NCI-H1105 treated with DMSO at 0.1 percent for 48 hours (cell line): ENCODE measurements around the gene ADRM1.

Experiments
- DNase-seq: peaks from one replicate; lab custom pipeline; 2025; lab: John Stamatoyannopoulos, UW

The ADRM1 gene

GRCh38 chr20:62311832-62312661 is 9.2 kb downstream of the ADRM1 start:
- DNase-seq: no peak

GRCh38 chr20:62312662-62312977 is 9.8 kb downstream of the ADRM1 start:
- DNase-seq: no peak

DNA sequence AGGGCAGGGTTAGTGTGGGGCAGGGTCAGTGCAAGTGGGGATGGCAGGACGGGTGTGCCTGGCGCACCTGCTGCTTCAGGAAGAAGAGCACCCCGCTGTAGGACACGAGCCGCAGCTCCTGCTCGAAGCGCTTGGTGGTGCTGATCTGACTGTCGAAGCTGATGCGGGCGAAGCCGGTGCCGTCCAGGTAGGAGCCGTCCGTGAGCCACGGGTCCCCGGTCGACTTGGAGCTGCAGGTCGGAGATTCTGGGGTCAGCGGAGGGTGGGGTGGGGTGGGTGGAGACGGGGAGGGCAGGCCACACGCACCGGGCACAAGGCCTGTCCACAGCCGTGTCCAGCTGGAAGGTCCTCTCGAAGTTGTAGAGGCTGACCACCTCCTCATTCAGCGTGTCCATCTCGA is 10.2 kb downstream of the ADRM1 start:
- no peak for DNase-seq

DNA sequence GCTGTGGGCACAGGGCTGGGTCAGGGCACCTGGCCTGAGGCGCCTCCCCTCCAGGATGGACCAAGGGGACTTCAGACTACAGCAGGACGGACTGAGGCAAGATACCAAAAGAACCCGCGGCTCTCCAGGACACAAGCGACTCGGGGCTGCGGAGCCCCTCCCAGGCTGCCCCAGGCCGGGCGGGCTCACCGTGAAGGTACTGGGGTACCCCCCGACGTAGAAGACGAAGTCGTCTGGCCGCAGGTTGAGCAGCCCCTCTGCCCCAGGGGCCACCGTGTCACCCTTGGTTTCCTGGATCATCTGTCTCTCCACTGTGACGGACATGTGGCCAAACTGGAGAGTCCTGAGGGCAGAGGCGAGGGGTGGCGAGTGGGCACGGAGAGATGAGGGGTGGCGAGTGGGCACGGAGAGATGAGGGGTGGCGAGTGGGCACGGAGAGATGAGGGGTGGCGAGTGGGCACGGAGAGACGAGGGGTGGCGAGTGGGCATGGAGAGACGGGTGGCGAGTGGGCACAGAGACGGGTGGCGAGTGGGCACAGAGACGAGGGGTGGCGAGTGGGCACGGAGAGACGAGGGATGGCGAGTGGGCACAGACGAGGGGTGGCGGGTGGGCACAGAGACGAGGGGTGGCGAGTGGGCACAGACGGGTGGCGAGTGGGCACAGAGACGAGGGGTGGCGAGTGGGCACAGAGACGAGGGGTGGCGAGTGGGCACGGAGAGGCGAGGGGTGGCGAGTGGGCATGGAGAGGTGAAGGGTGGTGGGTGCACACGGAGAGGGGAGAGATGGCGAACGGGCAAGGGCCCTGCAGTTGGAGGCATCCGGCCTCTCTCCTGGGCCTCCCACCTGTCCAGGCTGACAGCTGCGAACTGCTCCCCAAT is 10.9 kb downstream of the ADRM1 start:
- DNase-seq: no peak

DNA sequence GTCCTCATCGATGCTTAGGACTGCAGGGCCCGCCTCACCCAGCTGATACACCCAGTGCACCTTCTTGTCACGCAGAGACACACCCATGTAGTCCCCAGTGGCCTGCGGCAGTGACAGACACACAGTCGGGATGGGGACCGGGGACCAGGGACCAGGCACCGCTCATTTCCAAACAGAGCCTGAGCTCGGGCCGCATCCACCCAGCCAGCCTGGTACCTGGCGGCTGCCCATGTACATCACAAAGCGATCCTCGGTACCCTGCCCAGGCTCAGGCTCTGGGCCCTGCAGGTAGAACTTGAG is 11.5 kb downstream of the ADRM1 start:
- no peak for DNase-seq

- DNase-seq: no peak
These were observed 12.0 kb downstream of the ADRM1 start for GRCh38 chr20:62314711-62315302.

DNA sequence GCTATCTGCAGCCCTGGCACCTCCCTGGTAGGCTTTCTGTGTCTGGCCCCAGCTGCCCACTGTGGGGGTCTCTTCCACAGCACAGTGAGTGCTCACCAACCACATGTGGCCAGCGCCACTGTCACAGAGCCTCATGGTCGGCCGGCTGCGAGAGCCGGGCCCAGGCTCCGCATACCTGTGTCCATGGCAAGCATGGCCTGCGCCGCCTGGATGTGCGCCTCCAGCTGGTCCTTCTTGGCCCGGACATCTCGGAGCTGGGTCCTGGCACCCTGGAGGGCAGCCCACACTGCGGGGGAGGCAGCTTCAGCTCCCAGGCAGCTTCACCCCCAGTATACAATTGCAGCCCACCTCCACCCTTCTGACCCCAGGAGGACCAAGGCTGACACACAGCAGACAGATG is 13.0 kb downstream of the ADRM1 start:
- DNase-seq: no peak

DNA sequence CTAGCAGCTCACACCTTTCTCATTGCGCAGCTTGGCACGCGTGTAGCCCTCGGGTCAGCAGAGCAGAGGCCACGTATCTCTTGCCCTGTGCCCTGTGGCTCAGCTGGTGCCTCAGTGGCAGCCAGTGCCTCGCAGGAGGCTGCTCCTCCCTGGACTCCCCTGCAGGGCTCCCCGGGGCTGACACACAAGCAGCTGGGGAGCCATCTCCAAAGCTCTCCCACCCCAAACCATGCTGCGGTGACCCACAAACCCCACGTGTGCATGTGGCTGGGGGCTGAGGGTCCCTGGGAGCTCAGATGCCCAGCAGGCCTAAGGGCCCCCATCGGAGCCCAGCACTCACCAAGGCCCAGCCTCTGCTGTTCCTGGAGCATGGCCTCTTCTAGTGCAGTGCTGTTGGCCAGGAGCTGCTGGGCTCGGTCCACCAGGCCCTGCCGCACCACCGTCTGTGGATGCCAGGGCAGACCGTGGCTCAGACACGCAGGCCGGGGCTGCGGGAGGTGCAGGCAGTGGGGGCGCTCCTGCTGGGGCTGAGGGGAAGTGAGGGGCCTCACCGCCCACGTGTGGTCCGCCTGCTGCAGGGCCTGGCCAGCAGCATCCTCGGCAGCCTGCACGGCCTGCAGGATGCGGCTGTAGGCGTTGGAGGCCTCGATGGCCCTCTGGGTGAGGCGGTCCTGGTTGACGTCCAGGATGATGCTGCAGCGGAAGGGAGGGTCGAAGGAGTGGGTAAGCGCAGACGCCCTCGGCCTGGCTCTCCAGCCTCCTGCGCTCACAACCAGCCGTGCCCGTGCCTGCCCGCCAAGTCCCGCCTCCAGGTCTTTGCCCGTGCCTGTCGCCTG is 13.8 kb downstream of the ADRM1 start:
- DNase-seq: no peak

GRCh38 chr20:62317167-62317655 is 14.4 kb downstream of the ADRM1 start:
- no peak for DNase-seq

GRCh38 chr20:62318400-62319345 is 15.9 kb downstream of the ADRM1 start:
- DNase-seq: no peak

DNA sequence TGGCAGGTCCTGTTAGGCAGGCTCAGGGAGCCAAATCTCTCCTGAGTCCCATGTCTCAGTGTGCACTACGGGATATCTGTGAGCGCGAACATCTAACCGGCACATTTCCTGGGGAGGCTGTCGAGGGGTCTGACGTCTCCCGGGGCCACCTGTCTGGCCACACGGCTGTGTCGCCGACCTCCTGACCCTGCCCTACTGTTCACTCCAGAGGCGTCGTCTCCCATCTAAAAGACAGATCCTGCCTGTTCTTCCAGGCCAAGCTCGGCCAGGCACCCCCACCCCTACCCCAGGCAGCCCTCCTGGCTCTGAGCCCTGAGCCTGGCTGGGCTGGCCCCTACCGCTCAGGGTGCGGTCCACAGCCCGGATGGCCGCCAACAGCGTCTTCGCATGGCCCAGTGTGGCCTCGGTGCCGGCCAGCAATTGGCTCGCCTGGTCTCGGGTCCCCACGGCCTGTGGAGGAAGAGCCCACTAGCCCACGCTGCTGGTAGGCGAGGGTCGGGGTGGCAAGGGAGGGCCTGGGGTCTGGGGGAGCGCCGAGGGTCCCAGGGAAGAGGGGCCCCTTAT is 16.6 kb downstream of the ADRM1 start:
- no peak for DNase-seq

DNA sequence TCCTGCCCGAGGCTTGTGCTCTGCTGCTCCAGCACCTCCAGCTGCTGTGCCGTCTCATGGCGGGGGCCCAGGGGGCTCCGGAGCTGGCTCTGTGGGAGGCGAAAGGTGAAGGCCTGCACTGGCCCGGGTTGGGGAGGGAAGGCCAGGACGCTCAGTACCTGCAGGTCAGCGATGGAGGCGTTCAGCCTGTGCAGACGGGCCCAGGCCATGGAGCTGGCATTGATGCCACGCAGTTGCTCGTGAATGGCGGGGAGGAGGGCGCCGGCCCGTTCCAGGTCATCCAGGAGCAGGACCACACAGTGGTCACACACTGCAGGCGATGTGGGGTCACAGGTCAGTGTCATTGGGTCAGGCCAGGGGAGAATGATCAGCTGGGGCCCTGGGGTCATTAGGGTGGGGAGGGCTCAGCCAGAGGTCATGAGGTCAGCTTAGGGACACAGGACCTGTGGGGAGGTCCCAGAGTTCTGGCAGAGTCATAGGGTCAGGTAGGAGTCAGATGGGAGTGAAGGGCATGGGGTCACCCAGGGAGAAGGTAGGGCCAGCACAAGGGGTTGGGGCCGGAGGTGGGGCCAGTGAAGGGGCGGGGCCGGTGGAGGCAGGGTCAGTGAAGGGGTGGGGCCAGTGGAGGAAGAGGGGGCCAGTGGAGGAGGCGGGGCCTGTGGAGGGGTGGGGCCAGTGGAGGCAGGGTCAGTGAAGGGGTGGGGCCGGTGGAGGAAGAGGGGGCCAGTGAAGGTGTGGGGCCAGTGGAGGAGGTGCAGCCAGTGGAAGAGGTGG is 18.0 kb downstream of the ADRM1 start:
- no peak for DNase-seq

DNA sequence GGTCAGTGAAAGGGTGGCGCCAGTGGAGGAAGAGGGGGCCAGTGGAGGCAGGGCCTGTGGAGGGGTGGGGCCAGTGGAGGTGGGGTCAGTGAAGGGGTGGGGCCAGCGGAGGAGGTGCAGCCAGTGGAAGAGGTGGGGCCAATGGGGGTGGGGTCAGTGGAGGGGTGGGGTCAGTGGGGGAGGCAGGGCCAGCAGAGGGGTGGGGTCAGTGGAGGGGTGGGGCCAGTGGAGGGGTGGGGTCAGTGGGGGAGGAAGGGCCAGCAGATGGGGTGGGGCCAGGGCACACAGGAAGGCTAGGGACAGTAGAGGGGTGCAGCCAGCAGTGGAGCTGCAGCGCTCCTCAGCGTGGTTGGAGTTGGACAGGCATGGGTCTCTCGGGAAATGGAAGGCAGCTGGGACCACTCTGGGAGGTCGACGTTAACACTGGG is 18.7 kb downstream of the ADRM1 start:
- no peak for DNase-seq

DNA sequence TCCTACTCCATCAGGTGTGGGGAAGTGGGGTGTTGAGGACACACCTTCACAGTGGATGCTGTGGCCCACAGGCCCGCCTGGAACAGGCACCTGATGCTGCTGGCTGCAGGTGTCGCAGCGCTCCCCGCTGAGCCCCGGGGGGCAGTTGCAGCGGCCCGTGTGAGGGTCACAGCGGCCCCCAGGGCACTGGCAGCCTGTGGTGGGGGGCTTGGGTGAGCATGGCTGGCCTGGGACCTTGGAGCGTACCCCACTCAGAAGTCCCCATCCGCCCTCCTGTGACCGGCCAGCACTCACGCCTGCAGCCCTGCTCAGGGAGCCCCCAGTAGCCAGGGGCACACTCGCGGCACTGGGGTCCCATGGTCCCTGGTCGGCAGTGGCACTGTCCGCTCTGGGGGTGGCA is 19.2 kb downstream of the ADRM1 start:
- no peak for DNase-seq

DNA sequence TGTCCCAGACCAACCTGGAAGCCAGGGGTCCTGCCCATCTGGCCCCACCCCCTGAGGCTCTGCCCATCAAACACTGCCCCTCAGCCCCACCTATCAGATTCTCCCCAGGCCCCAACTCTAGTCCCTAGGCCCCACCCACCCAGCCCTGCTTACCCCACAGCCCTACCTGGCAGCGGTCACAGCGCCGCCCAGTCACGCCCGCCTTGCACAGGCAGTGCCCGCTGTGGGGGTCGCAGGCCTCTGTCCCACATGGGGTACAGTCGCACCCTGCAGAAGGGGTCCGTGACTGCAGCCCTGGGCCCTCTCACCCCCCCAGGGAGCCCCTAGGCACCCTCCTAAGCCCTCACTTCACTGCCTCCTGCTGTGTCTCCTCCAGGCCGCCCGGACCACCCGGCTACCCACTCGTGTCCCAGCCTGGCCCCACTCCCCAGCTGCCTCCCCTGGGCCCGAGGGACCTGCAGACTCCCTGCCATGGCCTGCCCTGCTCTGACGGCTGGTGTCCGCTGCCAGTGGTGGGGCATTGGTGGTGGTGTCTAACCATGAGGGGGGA is 19.8 kb downstream of the ADRM1 start:
- DNase-seq: no peak

DNA sequence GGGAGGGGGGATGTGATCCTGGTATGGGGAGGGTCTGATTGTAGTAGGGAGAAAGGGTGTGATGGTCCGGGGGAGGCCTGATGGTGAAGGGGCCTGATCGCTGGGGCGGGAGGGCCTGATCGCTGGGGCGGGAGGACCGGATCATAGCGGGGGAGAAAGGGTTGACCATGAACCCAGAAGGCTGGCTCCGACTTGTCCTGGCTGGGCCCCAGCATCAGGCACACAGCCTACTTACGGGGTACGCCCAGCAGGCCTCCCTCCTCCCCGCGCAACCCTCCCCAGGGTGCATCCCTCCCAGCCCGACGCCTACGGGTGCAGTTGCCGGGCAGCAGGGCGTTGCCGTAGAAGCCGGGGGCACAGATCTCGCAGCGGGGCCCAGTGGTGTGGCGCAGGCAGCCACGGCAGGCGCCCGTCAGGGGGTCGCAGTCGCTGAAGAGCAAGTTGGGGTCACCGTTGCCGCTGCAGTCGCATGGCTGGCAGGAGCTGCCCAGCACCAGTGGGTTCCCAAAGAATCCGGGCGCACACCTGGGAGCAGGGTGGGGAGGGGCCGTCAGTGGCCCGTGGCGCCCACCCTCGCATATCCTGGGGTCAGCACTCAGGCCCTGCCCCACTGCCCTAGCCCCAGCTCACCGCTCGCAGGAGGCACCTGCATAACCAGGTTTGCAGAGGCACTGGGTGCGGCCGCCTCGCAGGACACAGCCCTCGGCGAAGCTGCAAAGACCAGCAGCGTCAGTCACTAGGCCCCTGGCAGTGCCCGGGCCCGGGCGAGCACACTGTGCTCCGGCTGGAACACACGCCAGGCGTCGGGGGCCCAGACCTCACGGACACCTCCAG is 20.6 kb downstream of the ADRM1 start:
- DNase-seq: no peak

DNA sequence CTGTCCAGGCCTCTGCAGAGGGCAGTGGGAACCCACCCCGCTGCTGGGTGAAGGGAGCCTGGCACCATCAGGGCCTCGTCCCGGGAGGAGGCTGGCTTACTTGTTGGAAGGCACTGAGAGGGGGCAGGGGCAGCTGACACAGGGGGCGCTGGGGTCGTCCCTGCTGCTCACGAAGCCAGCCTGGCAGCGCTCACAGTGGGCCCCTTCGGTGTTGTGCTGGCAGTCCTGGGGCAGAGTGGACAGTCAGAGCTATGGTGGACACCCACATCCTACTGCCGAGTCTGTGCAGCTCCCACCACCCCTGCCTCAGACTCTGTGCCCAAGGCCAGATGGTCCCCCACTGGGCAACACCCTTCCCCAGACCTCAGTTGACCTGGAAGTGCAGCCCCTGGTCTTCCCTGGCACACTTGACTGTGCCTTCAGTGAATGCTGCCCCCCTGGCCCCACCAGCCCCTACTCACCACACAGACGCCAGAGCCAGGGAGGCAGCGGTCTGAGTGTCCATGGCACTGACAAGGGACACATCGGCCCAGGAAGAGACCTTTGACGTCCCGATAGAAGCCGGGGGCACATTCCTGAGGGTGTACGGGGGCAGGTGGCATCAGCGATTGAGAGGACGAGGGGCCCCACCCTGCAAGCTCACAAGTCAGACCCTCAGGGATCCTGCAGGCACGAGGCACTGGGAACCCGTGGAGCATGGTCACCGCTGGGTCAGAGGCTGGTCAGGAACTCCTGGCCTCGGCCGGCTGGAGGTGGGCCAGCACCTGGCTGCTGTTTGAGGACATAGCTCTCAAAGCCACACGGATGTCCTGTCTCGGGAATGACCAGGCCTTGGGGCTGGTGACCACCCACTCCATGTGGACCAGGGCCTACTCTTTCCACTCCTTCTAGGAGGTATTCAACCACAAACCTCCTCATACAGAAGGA is 21.4 kb downstream of the ADRM1 start:
- no peak for DNase-seq
